ENCODE data around the gene KCNE5.
"Not testable (repeated sequence)": the region's sequence is repeated elsewhere in the genome, so short reads cannot be mapped to it uniquely, and the experiment has no call there.

KCNE5 gene, protein sequence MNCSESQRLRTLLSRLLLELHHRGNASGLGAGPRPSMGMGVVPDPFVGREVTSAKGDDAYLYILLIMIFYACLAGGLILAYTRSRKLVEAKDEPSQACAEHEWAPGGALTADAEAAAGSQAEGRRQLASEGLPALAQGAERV

DNA sequence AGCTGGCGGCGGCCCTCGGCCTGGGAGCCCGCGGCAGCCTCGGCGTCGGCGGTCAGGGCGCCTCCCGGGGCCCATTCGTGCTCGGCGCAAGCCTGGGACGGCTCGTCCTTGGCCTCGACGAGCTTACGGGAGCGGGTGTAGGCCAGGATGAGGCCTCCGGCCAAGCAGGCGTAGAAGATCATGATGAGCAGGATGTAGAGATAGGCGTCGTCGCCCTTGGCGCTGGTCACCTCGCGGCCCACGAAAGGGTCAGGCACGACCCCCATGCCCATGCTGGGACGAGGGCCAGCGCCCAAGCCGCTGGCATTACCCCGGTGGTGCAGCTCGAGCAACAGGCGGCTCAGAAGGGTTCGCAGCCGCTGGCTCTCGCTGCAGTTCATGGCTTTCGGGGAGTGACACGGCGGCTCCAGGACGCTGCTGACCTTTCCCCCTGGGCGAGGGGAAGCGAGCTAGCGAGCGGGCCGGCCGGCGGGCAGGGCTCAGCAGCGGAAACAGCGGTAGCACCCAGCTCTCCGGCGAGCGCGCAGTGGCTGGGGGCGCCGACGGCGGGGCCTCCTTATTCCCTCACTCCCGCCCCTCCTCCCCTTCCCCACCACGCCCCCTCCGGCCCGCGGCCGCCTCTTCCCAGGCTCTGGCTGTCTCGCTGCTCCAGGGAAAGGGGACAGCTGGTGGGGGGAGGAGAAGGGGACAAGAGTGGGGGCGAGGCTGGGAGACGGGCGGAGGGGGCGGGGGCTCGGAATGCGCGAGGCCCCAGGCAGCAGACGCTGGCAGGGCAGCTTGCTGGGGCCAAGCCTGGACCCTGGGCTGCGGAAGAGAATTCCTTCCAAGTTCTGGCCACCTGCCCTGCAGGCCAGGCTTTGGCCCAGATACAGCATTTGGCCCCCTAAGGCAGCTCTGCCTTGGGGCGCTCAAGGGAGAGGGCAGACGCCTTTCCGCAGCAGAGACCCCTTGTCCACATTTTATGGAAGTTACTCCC, at the start of gene KCNE5:
Gene KCNE5 (minus strand): TSS at position 532 of the 976 bp plus-strand sequence. CDS start 152 bp downstream, at position 380.
- Mint-ChIP-seq H3K4me3 (no peak within 1 kb of the TSS), H3K27ac (no peak within 1 kb of the TSS), H3K36me3 (ENCODE audit: low read depth) (peaks cover 7% of the 10 kb centered on the region), H3K27me3 (no peaks in the 10 kb centered on the region), H3K4me1 (ENCODE audit: low read depth) (peaks cover 6% of the 10 kb centered on the region), H3K9me3 (no peaks in the 10 kb centered on the region)

- no peaks in the 10 kb centered on the region for H3K27me3 Mint-ChIP-seq
Observed at GRCh38 chrX:109672239-109672638, 47.3 kb upstream of the KCNE5 start.

DNA sequence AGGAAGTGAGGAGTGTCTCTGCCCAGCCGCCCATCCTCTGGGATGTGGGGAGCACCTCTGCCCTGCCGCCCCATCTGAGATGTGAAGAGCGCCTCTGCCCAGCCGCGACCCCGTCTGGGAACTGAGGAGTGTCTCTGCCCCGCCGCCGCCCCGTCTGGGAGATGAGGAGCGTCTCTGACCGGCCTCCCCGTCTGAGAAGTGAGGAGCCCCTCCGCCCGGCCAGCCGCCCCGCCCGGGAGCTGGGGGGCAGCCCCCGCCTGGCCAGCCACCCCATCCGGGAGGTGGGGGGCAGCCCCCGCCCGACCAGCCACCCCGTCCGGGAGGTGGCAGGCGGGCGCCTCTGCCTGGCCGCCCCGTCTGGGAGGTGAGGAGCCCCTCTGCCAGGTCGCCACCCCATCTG, 46.2 kb upstream of the KCNE5 start:
- peaks cover 43% of the 10 kb centered on the region for H3K36me3 Mint-ChIP-seq (ENCODE audit: low read depth)
- H3K27me3 Mint-ChIP-seq; H3K4me1 Mint-ChIP-seq (ENCODE audit: low read depth); H3K27ac Mint-ChIP-seq; H3K4me3 Mint-ChIP-seq; H3K9me3 Mint-ChIP-seq: not testable (repeated sequence)

More at GRCh38 chrX:109672239-109672638, 47.3 kb upstream of the KCNE5 start:
- H3K27ac Mint-ChIP-seq, result no peak overlapping the region
- no peaks in the 10 kb centered on the region for H3K4me1 Mint-ChIP-seq (ENCODE audit: low read depth)
- H3K9me3 Mint-ChIP-seq, result no peaks in the 10 kb centered on the region
- peaks cover 39% of the 10 kb centered on the region for H3K36me3 Mint-ChIP-seq (ENCODE audit: low read depth)
- H3K4me3 Mint-ChIP-seq, result no peak overlapping the region

- H3K9me3 Mint-ChIP-seq, result no peaks in the 10 kb centered on the region
- no peaks in the 10 kb centered on the region for H3K27me3 Mint-ChIP-seq
- H3K27ac Mint-ChIP-seq, result no peak overlapping the region
- H3K4me3 Mint-ChIP-seq, result no peak overlapping the region
- H3K4me1 Mint-ChIP-seq (ENCODE audit: low read depth), result no peaks in the 10 kb centered on the region
- peaks cover 46% of the 10 kb centered on the region for H3K36me3 Mint-ChIP-seq (ENCODE audit: low read depth)
Observed at GRCh38 chrX:109667986-109668385, 43.0 kb upstream of the KCNE5 start.

- peaks cover 75% of the 10 kb centered on the region for H3K36me3 Mint-ChIP-seq (ENCODE audit: low read depth)
- no peaks in the 10 kb centered on the region for H3K27me3 Mint-ChIP-seq
- H3K27ac Mint-ChIP-seq, result no peak overlapping the region
- H3K9me3 Mint-ChIP-seq, result peaks cover 7% of the 10 kb centered on the region
- no peak overlapping the region for H3K4me3 Mint-ChIP-seq
- H3K4me1 Mint-ChIP-seq (ENCODE audit: low read depth), result no peaks in the 10 kb centered on the region
Observed at GRCh38 chrX:109660435-109661143, 35.6 kb upstream of the KCNE5 start.

- Mint-ChIP-seq H3K4me3 (no peak overlapping the region), H3K9me3 (peaks cover 7% of the 10 kb centered on the region), H3K4me1 (ENCODE audit: low read depth) (no peaks in the 10 kb centered on the region), H3K27ac (no peak overlapping the region), H3K36me3 (ENCODE audit: low read depth) (peaks cover 72% of the 10 kb centered on the region), H3K27me3 (no peaks in the 10 kb centered on the region)
Observed at GRCh38 chrX:109658391-109658790, 33.4 kb upstream of the KCNE5 start.

DNA sequence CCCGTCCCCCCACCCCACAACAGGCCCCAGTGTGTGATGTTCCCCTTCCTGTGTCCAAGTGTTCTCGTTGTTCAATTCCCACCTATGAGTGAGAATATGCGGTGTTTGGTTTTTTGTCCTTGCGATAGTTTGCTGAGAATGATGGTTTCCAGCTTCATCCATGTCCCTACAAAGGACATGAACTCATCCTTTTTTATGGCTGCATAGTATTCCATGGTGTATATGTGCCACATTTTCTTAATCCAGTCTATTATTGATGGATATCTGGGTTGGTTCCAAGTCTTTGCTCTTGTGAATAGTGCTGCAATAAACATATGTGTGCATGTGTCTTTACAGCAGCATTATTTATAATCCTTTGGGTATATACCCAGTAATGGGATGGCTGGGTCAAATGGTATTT, 32.4 kb upstream of the KCNE5 start:
- peaks cover 63% of the 10 kb centered on the region for H3K36me3 Mint-ChIP-seq (ENCODE audit: low read depth)
- not testable (repeated sequence) for H3K27ac Mint-ChIP-seq; H3K4me1 Mint-ChIP-seq (ENCODE audit: low read depth); H3K4me3 Mint-ChIP-seq; H3K27me3 Mint-ChIP-seq; H3K9me3 Mint-ChIP-seq

GRCh38 chrX:109656774-109657173, 31.8 kb upstream of the KCNE5 start:
- no peaks in the 10 kb centered on the region for H3K27me3 Mint-ChIP-seq
- H3K36me3 Mint-ChIP-seq (ENCODE audit: low read depth), result peaks cover 60% of the 10 kb centered on the region

DNA sequence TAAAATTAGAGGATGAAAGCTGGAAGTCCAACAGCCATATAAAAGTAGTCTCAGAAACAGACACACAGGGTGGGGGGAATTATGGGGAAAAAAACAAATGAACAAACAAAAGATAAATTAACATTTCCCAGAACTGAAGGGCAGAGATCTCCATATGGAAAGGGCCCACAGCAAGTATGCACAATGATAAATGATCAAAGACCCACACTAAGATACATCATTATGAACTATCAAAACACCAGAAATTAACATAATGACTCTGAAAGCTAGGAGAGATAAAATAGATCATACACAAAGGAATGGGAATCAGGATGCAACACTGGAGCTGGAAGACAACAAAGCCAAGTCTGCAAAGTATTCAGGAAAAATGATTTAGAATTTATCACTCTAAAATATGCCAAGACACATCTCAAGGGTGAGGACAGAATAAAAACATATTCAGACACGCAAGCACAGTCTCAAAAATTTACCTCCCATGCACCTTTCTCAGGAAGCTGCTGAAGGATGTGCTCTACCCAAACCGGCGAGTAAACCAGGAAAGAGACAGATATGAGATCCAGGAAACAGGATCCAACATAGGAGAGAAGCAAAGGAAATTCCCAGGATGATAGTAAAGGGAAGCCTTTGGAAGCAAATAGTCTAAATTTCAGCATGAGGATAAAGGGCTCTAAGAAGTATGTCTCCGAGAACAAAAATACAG, 30.7 kb upstream of the KCNE5 start:
- no peak overlapping the region for H3K27ac Mint-ChIP-seq
- H3K36me3 Mint-ChIP-seq (ENCODE audit: low read depth), result peaks cover 56% of the 10 kb centered on the region

More at GRCh38 chrX:109656774-109657173, 31.8 kb upstream of the KCNE5 start:
- H3K27ac Mint-ChIP-seq, result no peak overlapping the region
- peaks cover 7% of the 10 kb centered on the region for H3K9me3 Mint-ChIP-seq
- no peak overlapping the region for H3K4me3 Mint-ChIP-seq
- H3K4me1 Mint-ChIP-seq (ENCODE audit: low read depth), result no peaks in the 10 kb centered on the region

DNA sequence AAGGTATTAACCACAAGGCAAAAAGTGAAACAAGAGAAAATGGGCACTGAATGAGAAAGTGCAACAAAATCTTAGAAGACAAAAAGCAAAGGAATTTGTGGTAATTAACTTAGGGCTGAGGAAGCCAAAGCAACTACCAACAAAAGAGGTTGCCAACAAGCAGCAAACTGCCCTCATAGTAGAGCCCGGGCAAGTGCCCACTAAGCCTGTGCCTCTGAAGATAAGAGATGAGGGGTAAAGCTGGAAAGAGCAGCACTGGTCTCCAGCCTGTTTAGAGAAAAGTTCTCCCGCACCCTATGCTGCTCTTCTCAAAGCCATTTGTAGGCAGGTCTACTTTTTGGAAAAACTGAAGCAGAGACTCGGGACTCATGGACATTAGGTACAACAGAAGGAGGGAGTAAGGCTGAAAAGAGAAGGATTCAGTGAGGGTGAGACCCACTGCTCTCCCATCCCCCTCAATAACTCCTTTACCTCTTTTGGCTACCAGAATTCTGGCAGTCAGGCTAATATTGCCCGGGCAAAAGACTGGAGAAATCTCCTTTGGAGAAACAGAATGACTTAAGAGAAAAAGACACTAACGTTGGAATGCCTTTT, 29.6 kb upstream of the KCNE5 start:
- peaks cover 7% of the 10 kb centered on the region for H3K9me3 Mint-ChIP-seq
- H3K36me3 Mint-ChIP-seq (ENCODE audit: low read depth), result peaks cover 46% of the 10 kb centered on the region

More for the DNA sequence above, 30.7 kb upstream of the KCNE5 start:
- Mint-ChIP-seq H3K4me1 (ENCODE audit: low read depth) (no peaks in the 10 kb centered on the region), H3K9me3 (peaks cover 7% of the 10 kb centered on the region), H3K4me3 (no peak overlapping the region), H3K27me3 (no peaks in the 10 kb centered on the region)

DNA sequence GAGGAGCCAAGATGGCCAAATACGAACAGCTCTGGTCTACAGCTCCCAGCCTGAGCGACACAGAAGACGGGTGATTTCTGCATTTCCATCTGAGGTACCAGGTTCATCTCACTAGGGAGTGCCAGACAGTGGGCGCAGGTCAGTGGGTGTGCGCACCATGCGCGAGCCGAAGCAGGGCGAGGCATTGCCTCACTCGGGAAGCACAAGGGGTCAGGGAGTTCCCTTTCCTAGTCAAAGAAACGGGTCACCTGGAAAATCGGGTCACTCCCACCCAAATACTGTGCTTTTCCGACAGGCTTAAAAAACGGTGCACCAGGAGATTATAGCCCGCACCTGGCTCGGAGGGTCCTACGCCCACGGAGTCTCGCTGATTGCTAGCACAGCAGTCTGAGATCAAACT, 19.7 kb upstream of the KCNE5 start:
- not testable (repeated sequence) for H3K4me3 Mint-ChIP-seq; H3K4me1 Mint-ChIP-seq (ENCODE audit: low read depth); H3K27me3 Mint-ChIP-seq; H3K27ac Mint-ChIP-seq; H3K9me3 Mint-ChIP-seq
- H3K36me3 Mint-ChIP-seq (ENCODE audit: low read depth), result peaks cover 20% of the 10 kb centered on the region

More for the DNA sequence above, 29.6 kb upstream of the KCNE5 start:
- Mint-ChIP-seq H3K27me3 (no peaks in the 10 kb centered on the region), H3K4me1 (ENCODE audit: low read depth) (no peaks in the 10 kb centered on the region), H3K27ac (no peak overlapping the region), H3K4me3 (no peak overlapping the region)

DNA sequence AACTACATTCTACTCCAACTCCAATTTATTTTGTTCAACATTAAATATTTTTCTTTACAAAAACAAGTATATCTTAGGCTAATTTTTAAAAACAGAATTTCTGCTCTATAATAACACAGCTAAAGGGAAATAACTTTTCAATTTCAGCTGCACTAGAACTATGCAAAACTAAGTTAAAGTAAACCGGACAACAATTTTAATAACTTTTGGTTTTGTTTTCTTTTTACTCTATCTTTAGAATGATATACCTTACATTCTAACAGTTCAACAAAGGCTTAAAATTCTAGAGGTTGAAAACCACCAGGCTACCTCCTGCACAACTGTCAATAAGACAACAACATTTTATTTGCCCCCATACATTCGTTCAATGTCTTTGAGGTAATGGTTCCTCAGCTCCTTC, 18.7 kb upstream of the KCNE5 start:
- H3K36me3 Mint-ChIP-seq (ENCODE audit: low read depth), result peaks cover 26% of the 10 kb centered on the region
- no peaks in the 10 kb centered on the region for H3K9me3 Mint-ChIP-seq
- no peaks in the 10 kb centered on the region for H3K4me1 Mint-ChIP-seq (ENCODE audit: low read depth)
- H3K27ac Mint-ChIP-seq, result no peak overlapping the region
- H3K4me3 Mint-ChIP-seq, result no peak overlapping the region
- no peaks in the 10 kb centered on the region for H3K27me3 Mint-ChIP-seq

DNA sequence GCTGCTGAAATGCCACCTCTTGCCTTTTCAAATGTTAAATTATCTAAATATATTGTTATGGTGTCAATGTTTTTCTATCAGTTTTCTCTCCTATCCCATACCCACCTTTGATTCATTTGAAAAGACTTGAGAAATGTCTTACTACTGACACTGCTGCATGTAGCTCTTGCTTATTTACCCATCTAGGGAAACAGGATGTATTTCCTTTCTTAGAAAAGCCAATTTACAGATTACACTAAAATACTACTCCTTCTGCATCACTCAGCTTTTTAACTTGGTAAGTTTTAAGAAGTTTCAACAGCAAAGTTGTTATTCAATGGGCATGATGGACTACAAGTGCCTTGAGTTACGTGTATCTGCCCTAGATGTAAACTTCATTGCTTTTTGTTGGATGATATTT, 13.2 kb upstream of the KCNE5 start:
- Mint-ChIP-seq H3K9me3 (no peaks in the 10 kb centered on the region), H3K4me1 (ENCODE audit: low read depth) (no peaks in the 10 kb centered on the region), H3K36me3 (ENCODE audit: low read depth) (peaks cover 15% of the 10 kb centered on the region), H3K27ac (no peak overlapping the region), H3K4me3 (no peak overlapping the region), H3K27me3 (no peaks in the 10 kb centered on the region)

DNA sequence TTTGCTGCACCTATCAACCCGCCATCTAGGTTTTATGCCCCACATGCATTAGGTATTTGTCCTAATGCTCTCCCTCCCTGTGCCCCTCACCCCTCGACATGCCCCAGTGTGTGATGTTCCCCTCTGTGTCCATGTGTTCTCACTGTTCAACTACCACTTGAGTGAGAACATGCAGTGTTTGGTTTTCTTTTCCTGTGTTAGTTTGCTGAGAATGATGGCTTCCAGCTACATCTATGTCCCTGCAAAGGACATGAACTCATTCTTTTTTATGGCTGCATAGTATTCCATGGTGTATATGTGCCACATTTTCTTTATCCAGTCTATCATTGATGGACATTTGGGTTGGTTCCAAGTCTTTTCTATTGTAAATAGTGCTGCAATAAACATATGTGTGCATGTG, 12.5 kb upstream of the KCNE5 start:
- H3K4me1 Mint-ChIP-seq (ENCODE audit: low read depth); H3K27me3 Mint-ChIP-seq; H3K27ac Mint-ChIP-seq; H3K9me3 Mint-ChIP-seq; H3K4me3 Mint-ChIP-seq: not testable (repeated sequence)
- H3K36me3 Mint-ChIP-seq (ENCODE audit: low read depth), result peaks cover 15% of the 10 kb centered on the region
